ENCODE data around the gene FGF12. TPM values are rescaled to one million over a fixed set of nuclear protein-coding genes. Genes with fewer than 3 reads are reported as not detected.

The FGF12 gene
- total and polyA plus RNA-seq, 10 donors, result 3.7 to 53.3 (median 19.1) TPM

- Histone ChIP-seq H3K27ac (no peak overlapping the region), H3K4me1 (no peaks in the 10 kb centered on the region), H3K4me3 (no peak overlapping the region), H3K9me3 (no peaks in the 10 kb centered on the region), H3K36me3 (no peaks in the 10 kb centered on the region), H3K27me3 (replicated peaks in 1 of 7) (no peaks in the 10 kb centered on the region)
- intact Hi-C loops (cut with DNase I; ENCODE audit: low total_unique reads), result no loop called here
- no peak for DNase-seq
- TF ChIP-seq POLR2A (IDR thresholded peaks at IDR 0.05), result no peak
- TF ChIP-seq POLR2AphosphoS5 (IDR thresholded peaks at IDR 0.05), result no peak
- TF ChIP-seq, protein P1, sequence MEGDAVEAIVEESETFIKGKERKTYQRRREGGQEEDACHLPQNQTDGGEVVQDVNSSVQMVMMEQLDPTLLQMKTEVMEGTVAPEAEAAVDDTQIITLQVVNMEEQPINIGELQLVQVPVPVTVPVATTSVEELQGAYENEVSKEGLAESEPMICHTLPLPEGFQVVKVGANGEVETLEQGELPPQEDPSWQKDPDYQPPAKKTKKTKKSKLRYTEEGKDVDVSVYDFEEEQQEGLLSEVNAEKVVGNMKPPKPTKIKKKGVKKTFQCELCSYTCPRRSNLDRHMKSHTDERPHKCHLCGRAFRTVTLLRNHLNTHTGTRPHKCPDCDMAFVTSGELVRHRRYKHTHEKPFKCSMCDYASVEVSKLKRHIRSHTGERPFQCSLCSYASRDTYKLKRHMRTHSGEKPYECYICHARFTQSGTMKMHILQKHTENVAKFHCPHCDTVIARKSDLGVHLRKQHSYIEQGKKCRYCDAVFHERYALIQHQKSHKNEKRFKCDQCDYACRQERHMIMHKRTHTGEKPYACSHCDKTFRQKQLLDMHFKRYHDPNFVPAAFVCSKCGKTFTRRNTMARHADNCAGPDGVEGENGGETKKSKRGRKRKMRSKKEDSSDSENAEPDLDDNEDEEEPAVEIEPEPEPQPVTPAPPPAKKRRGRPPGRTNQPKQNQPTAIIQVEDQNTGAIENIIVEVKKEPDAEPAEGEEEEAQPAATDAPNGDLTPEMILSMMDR (IDR thresholded peaks at IDR 0.05 in 8 of 11, conservative IDR thresholded peaks at IDR 0.05 in 3 of 11), result no peak
These were observed 375.2 kb downstream of the FGF12 start for GRCh38 chr3:192352142-192352541.

- intact Hi-C loops (cut with DNase I; ENCODE audit: low total_unique reads), result no loop called here
- no peak overlapping the region for H3K27ac ChIP-seq
- no peaks in the 10 kb centered on the region for H3K9me3 ChIP-seq
- no peaks in the 10 kb centered on the region for H3K27me3 ChIP-seq (replicated peaks in 1 of 7)
- H3K4me3 ChIP-seq, result no peak overlapping the region
- 77 to 92% (median 87%) methylated on average over 3 of the region's 3 CpGs for WGBS, 5 donors
- no peaks in the 10 kb centered on the region for H3K36me3 ChIP-seq
- DNase-seq, result no peak
- no peaks in the 10 kb centered on the region for H3K4me1 ChIP-seq
- TF ChIP-seq, protein P1 (IDR thresholded peaks at IDR 0.05 in 8 of 11, conservative IDR thresholded peaks at IDR 0.05 in 3 of 11), result no peak
- no peak for TF ChIP-seq POLR2A (IDR thresholded peaks at IDR 0.05)
- TF ChIP-seq POLR2AphosphoS5 (IDR thresholded peaks at IDR 0.05), result no peak
These were observed 375.9 kb downstream of the FGF12 start for GRCh38 chr3:192351441-192351840.

DNA sequence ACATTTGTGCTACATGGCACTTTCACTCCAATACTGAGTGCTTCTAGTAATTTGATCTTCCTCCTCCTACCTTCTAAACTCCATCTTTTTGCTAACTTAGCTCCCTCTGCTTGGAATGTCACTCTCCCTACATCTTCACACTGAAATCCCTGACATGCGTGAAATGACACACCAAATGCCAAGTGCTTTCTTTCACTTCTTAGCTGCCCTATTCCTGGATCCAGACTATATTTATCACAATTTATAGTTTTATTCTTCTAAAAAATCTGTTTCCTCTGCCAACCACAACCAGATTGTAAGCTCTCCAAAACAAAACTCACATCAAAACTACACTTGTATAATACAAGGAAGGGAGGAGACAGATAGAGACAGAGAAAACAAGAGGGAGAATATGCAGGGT, 387.3 kb downstream of the FGF12 start:
- Histone ChIP-seq H3K27ac (no peak overlapping the region), H3K4me3 (no peak overlapping the region), H3K36me3 (no peaks in the 10 kb centered on the region), H3K27me3 (replicated peaks in 1 of 7) (no peaks in the 10 kb centered on the region), H3K9me3 (no peaks in the 10 kb centered on the region), H3K4me1 (no peaks in the 10 kb centered on the region)
- 52 to 72% (median 58%) methylated on average over 1 of the region's 1 CpG for WGBS, 5 donors
- no peak for DNase-seq
- intact Hi-C loops (cut with DNase I; ENCODE audit: low total_unique reads), result no loop called here
- TF ChIP-seq, protein P1 (IDR thresholded peaks at IDR 0.05 in 8 of 11, conservative IDR thresholded peaks at IDR 0.05 in 3 of 11), result no peak
- TF ChIP-seq POLR2AphosphoS5 (IDR thresholded peaks at IDR 0.05) (no peak), POLR2A (IDR thresholded peaks at IDR 0.05) (no peak)

- TF ChIP-seq, protein P1 (IDR thresholded peaks at IDR 0.05 in 8 of 11, conservative IDR thresholded peaks at IDR 0.05 in 3 of 11), result no peak
- TF ChIP-seq POLR2A (IDR thresholded peaks at IDR 0.05) (no peak), POLR2AphosphoS5 (IDR thresholded peaks at IDR 0.05) (no peak)
- DNase-seq, result no peak
- Histone ChIP-seq H3K4me3 (no peak overlapping the region), H3K27ac (no peak overlapping the region), H3K4me1 (no peaks in the 10 kb centered on the region), H3K36me3 (no peaks in the 10 kb centered on the region), H3K27me3 (replicated peaks in 1 of 7) (no peaks in the 10 kb centered on the region), H3K9me3 (no peaks in the 10 kb centered on the region)
- 75 to 88% (median 81%) methylated on average over 2 of the region's 2 CpGs for WGBS, 5 donors
- intact Hi-C loops (cut with DNase I; ENCODE audit: low total_unique reads), result no loop called here
These were observed 388.1 kb downstream of the FGF12 start for GRCh38 chr3:192339214-192339613.
